MM.1S (cell line): ENCODE measurements around the gene C14orf93.

Source experiments
- DNase-seq: peaks from one replicate; pipeline ENCODE4 v3.0.0-alpha.2; 2015
- H2AFZ ChIP-seq: fragments of 300-600 bp; sonication (generic); 2 replicates; pipeline ENCODE4 v1.6.0; 2016; ENCODE audit warnings: antibody characterized with exemption, low read length
- H3F3A ChIP-seq: fragments of 300-600 bp; sonication (generic); 2 replicates; pipeline ENCODE4 v1.6.1; 2016; ENCODE audit warnings: mild to moderate bottlenecking, antibody characterized with exemption, low read length, moderate library complexity, mixed read lengths; ENCODE audit not compliant: insufficient read depth
- H3K27ac ChIP-seq: fragments of 300-600 bp; sonication (generic); 2 replicates; pipeline ENCODE4 v1.5.1; 2016; ENCODE audit warnings: mild to moderate bottlenecking, low read length
- H3K27me3 ChIP-seq: fragments of 300-600 bp; sonication (generic); replicated peaks from 2 replicates; pipeline ENCODE4 v1.6.0; 2016; ENCODE audit warnings: low read length; ENCODE audit not compliant: insufficient read depth
- H3K36me3 ChIP-seq: fragments of 300-600 bp; sonication (generic); replicated peaks from 2 replicates; pipeline ENCODE4 v1.6.1; 2016; ENCODE audit warnings: mild to moderate bottlenecking, low read length, mixed read lengths; ENCODE audit not compliant: insufficient read depth
- H3K4me1 ChIP-seq: fragments of 300-600 bp; sonication (generic); 2 replicates; pipeline ENCODE4 v1.6.1; 2016; ENCODE audit warnings: low read length, mixed read lengths
- H3K4me2 ChIP-seq: fragments of 300-600 bp; sonication (generic); 2 replicates; pipeline ENCODE4 v1.6.0; 2016; ENCODE audit warnings: low read depth, low read length
- H3K4me3 ChIP-seq: fragments of 300-600 bp; sonication (generic); 2 replicates; pipeline ENCODE4 v1.5.1; 2016; ENCODE audit warnings: low read length, mixed read lengths
- H3K79me2 ChIP-seq: fragments of 300-600 bp; sonication (generic); 2 replicates; pipeline ENCODE4 v1.6.1; 2016; ENCODE audit warnings: mixed run types, low read length, mixed read lengths
- H3K9ac ChIP-seq: fragments of 300-600 bp; sonication (generic); 2 replicates; pipeline ENCODE4 v1.6.1; 2016; ENCODE audit warnings: low read length, mixed read lengths
- H3K9me2 ChIP-seq: fragments of 300-600 bp; sonication (generic); replicated peaks from 2 replicates; pipeline ENCODE4 v1.6.1; 2016; ENCODE audit warnings: mild to moderate bottlenecking, low read length, mixed read lengths; ENCODE audit not compliant: insufficient read depth
- H3K9me3 ChIP-seq: fragments of 300-600 bp; sonication (generic); replicated peaks from 2 replicates; pipeline ENCODE4 v1.6.1; 2016; ENCODE audit warnings: mild to moderate bottlenecking, low read length, mixed read lengths; ENCODE audit not compliant: insufficient read depth
- H4K20me1 ChIP-seq: fragments of 300-600 bp; sonication (generic); 2 replicates; pipeline ENCODE4 v1.6.1; 2016; ENCODE audit warnings: mild to moderate bottlenecking, low read length, moderate library complexity, mixed read lengths; ENCODE audit not compliant: insufficient read depth
- CTCF ChIP-seq: fragments of 300-600 bp; sonication (generic); IDR thresholded peaks from 2 replicates; pipeline ENCODE4 v1.5.1; 2016; ENCODE audit warnings: antibody characterized with exemption, low read length, mixed read lengths
- EZH2 ChIP-seq: fragments of 300-600 bp; sonication (generic); optimal IDR thresholded peaks from 2 replicates; pipeline ENCODE3; 2017; ENCODE audit warnings: low read depth, mild to moderate bottlenecking, antibody characterized with exemption, low read length, mixed read lengths
- EZH2phosphoT487 ChIP-seq: fragments of 300-600 bp; sonication (generic); IDR thresholded peaks from 2 replicates; pipeline ENCODE4 v1.6.1; 2018; ENCODE audit warnings: antibody characterized with exemption, low read length

The C14orf93 gene

GRCh38 chr14:23002592-23002991 lies 7.4 kb downstream of the C14orf93 start:
- Histone ChIP-seq H4K20me1 (no peaks in the 10 kb centered on the region), H3K9me2 (no peaks in the 10 kb centered on the region), H3K27me3 (no peaks in the 10 kb centered on the region), H3K36me3 (no peaks in the 10 kb centered on the region), H3K4me1 (peaks cover 11% of the 10 kb centered on the region; the same call in 1 of the 2 replicates), H3K27ac (no peak overlapping the region), H3F3A (peaks cover 7% of the 10 kb centered on the region; the same call in 1 of the 2 replicates), H3K9me3 (no peaks in the 10 kb centered on the region), H3K79me2 (no peaks in the 10 kb centered on the region), H3K4me3 (no peak overlapping the region), H3K4me2 (no peak overlapping the region), H3K9ac (no peak overlapping the region), H2AFZ (no peak overlapping the region)
- DNase-seq = no peak
- TF ChIP-seq CTCF = no peak
- TF ChIP-seq EZH2 = no peak
- no peak for TF ChIP-seq EZH2phosphoT487

GRCh38 chr14:23000860-23001259 lies 9.1 kb downstream of the C14orf93 start:
- H3K9me3 ChIP-seq = no peaks in the 10 kb centered on the region
- H3K4me1 ChIP-seq = 0 out of 2 replicates have a peak, but pooled peaks cover 4% of the 10 kb centered on the region
- H3K4me2 ChIP-seq = no peak overlapping the region
- H3K79me2 ChIP-seq = no peaks in the 10 kb centered on the region
- no peaks in the 10 kb centered on the region for H3K9me2 ChIP-seq
- H3K27me3 ChIP-seq = no peaks in the 10 kb centered on the region
- H2AFZ ChIP-seq = no peak overlapping the region
- no peak overlapping the region for H3K27ac ChIP-seq
- no peak overlapping the region for H3K4me3 ChIP-seq
- no peaks in the 10 kb centered on the region for H3F3A ChIP-seq
- TF ChIP-seq CTCF (no peak), EZH2 (no peak), EZH2phosphoT487 (no peak)
- H4K20me1 ChIP-seq = no peaks in the 10 kb centered on the region
- no peaks in the 10 kb centered on the region for H3K36me3 ChIP-seq
- H3K9ac ChIP-seq = no peak overlapping the region
- DNase-seq = no peak

DNA sequence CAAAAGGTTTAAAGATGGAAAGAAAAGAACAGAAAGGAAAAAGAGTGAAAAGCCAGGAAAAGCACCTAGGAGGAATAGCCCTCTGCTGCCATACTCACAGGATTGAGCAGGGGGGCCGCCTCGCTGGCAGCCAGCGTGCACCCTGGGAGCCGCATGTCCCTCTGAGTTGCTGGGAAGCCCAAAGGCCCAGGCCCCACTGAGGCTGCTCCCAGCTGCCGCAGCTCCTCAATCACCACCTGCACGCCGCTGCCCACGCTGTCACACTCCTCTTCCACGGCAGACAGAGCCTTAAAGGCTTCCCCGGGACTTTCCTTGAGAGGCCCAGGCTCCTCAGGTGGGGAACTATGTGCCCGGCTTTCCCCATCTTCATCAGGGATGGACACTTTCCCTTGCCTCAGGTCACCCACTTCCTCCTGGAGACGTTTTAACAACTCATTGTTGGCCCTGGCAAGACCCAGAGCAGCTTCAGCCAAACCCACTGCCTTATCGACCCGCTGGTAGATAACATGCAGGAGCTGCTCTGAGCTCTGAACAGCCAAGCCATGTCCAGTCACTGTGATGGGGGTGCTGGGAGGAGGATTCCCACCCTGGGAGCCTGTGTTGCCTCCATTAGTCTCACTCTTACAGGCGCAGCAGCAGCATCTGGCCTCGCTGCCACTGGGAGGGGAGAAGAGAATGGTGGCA lies 11.5 kb downstream of the C14orf93 start:
- H3K36me3 ChIP-seq = no peaks in the 10 kb centered on the region
- no peak overlapping the region for H2AFZ ChIP-seq
- no peaks in the 10 kb centered on the region for H3K9me3 ChIP-seq
- H3F3A ChIP-seq = no peaks in the 10 kb centered on the region
- H3K79me2 ChIP-seq = no peaks in the 10 kb centered on the region
- no peaks in the 10 kb centered on the region for H3K27me3 ChIP-seq
- H3K9ac ChIP-seq = no peak overlapping the region
- DNase-seq = no peak
- TF ChIP-seq CTCF (no peak), EZH2 (no peak), EZH2phosphoT487 (no peak)
- H3K4me2 ChIP-seq = no peak overlapping the region
- H3K4me1 ChIP-seq = no peaks in the 10 kb centered on the region
- no peak overlapping the region for H3K27ac ChIP-seq
- H4K20me1 ChIP-seq = no peaks in the 10 kb centered on the region
- no peaks in the 10 kb centered on the region for H3K9me2 ChIP-seq
- no peak overlapping the region for H3K4me3 ChIP-seq
